NCI-H82 treated with DMSO at 0.1 percent for 48 hours (cell line): ENCODE measurements around the gene DPF3.
A peak's percentile ranks its signal among the peaks of the same experiment; 100 is the strongest.

Source experiments
- DNase-seq: peaks from one replicate; lab custom pipeline; 2025; ENCODE audit not compliant: unreplicated experiment; lab: John Stamatoyannopoulos, UW

DPF3 gene

DNA sequence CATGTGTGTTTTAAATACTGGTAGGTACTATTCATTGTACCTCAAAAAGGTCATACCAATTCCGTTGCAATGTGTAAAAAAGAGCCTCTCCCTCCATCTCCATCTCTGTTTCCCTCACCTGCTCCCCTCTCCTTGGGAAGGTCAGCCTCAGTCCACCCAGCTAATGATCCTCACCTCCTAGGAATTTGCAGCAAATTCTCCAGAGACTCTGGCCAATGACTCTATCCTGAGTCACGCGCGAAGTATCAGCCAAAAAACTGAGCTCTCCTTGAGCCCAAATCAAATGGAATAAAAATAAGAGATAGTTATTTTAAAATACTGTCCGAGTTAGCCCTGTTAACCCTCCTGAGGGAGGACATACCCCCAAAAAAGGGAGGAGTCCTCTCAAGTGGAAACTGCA is 148.4 kb downstream of the DPF3 start:
- DNase-seq, result no peak

DNA sequence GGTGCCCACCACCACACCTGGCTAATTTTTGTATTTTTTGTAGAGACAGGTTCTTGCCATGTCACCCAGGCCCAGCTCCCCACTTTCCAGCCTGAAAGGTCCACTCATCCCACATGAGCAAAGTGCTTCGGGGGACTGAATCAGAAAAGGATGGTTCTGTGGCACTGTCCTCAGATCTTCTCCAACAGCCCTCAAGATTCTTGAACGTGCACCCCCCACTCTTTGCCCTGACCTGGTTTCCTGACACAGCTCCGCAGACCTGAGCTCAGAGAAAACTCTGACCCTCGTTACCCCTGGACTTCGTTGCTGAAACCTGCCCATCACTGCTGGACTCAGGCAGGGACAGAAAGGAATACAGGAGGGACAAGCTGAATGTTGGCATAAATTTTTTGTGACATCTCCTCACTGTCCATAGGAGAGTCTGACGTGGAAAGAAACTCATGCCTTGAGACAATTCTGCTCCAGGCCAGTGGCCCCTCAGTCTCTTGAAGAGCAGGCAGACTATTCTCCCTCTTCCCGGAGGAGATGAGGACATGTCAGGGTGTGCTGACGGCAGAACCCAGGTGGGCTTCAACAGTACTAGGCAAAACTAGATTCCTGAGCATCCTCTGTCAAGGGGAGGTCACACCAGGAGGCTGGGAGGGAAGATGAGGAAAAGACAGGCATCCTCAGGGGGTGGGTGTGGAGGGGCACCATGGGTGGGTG is 149.3 kb downstream of the DPF3 start:
- no peak for DNase-seq

DNA sequence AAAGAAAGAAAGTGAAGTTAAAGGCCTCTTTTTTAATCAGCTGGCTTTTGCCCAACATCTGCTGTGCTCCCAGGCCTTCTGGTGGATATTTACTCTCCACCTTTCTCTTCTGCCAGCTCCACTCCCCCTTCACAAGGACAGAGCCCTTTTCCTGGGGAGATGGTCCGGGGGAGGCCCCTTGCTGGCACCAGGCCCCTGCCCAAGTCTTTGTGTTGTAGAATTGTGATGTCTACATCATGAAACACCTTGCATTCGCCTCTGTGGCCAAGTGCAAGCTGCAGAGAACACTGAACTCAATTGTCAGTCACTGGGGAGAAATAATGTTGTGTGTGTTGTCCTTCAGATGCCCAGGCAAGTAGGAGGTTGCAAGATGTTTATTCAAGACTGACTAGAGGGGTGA is 150.3 kb downstream of the DPF3 start:
- DNase-seq, result no peak

DNA sequence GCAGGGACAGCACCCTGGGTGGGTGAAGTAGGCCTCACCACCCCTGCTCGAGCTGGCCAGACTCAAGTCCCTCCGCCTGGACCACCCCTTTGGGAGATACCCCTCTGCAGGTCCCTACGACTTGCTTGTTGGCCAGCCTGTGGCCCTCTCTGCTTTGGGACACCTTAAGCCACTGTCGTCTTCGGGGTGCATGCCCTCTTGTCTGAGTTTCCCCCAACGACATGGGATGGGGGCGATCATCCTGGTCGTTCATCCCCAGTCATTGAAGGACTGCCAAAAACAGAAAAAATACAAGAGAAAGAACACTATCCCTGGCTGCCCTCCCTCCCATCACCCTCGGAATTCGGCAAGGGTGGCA is 151.1 kb downstream of the DPF3 start:
- no peak for DNase-seq

DNA sequence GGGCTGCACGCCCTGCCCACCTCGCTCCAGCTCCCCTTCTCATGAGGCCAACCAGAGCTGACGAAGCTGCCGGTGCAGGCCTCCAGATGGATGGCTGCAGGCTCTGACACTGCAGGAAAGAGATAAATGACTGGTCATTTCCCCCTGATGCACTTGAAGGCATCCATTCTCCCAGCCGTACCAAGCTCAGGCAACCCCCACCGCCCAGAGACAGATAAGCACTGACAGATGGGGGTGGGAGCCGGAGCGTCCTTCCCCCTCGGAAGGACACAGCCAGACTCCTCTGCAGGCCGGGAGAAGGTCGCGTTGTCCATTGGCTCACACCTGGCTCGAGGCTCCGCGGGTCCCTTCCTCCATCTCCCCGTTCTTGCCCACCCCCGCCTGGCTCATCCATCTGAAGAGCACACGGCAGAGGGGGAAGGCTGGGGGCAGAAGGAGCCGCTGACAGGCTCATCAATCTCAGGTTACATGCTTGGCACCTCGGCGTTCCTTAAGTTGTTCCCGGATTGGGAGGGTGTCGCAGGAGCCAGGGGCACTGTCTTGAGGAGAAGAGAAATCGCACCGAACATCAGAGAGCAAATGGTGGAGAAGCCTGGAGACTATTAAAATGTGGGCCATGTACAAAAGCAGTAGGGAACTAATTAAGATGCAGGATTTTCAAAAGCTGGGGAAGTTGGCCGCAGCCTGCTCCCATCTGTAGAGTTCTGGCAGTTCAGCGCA is 151.6 kb downstream of the DPF3 start:
- DNase-seq, result no peak

DNA sequence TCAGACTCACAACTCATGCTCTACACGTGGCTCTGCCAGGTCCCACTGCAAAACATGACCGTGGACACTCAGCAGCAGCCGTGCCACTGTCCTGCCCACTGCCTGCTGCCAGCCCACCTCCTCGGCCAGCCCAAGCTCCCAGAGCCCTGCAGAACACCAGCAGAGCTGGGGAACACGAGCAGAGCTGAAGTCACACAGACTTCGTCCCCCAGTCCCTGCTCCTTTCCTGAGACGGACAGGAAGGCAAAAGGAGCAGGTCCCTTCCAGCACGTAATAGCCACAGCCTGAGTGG is 152.1 kb downstream of the DPF3 start:
- no peak for DNase-seq

DNA sequence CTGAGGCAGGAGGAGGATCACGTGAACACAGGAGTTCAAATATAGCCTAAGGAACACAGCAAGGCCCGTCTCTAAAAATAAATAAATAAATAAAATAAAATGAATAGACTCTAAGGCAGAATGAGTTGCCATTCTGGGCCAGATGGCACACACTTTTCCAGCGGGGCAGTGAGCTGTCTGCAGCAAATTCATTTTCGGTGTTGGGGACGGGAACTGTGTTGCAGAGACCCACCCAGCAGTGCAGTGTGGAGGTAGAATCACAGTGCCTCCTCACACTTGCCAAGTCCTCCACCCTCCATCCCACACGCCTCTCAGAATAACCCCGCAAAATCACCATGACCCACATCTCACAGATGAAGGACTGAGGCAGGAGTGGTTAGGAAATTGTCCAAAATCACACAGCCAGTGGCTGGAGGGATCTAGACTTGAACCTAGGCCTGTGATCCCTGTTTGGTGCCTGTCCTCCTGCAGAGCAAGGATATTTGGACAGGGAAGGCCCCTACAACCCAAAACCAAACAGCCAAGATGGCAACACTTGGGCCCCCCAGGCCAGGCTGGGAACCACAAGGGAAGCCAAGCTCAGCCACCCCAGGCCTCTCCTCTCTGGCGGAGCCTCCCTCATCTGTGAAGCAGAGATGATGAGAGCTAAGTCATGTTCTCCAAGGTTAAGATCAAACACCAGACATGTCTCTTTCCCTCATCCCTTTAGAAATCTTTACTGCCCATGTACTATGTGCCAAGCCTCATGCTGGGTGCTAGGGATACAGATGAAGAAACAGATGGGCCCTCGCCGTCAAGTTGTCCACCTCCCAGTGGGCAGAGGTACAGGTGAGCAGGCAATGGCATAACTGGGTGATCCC is 152.7 kb downstream of the DPF3 start:
- no peak for DNase-seq

DNA sequence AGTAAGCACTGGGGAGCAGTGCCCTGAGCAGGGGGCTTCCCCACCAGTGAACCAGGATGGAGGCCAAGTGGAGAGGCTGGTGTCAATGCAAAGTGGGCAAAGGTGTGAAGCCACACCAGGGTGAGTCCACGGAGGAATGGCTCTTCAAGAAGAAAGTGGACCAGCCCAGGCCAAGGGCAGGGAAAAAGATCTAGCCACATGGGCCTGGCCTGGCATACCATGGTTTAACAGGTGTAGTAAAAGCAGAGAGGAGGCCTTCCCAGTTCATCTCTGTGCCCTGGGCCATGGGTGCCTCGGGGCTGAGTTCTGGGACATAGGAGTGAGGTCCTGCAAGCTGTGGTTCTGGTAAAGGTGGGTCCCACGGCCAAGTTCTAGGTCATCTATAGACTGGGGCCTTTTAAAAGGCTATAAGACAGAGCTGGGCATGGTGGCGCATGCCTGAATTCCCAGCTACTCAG is 153.4 kb downstream of the DPF3 start:
- DNase-seq, result no peak

DNA sequence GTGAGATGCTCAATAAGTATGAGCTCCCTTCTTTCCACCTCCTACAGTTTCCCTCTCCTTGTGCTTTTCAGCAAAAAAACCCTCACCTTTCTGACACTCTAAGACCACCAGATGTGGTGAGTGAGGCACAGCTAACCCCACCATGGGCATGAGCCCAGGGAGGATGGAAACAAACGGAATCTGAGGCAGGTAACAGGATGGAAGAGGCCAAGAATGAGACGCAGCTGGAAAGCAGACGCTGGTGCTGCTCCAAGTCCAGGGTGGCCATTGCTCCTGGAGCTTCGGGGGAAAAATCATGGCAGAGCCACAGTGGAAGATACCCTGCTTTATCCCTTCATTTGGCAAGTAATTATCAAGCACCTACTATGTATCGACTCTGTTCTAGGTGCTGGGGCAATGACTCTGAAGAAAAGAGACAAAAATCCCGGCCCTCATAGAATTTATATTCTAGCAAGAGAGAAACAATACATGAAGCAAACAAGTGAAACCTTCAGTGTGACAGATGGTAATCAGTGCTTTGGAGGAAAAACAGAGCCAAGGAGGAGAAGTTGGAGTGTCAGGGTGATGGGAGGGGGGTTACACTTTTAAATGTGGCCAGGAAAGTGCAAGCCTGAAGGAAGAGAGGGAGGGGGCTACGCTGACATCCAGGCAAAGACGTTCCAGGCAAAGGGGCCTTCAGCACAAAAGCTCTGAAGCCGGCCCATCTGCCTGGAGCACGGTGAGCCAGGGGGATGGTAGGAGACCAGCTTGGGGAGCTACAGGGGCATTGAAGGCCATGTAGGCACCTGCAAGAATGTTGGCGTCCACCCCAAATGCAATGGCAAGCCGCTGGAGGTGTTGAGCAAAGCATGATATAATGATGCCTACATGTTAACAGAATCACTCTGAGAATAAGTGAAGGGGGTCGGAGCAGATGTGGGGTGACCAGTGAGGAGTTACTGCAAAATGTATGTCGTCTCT is 154.2 kb downstream of the DPF3 start:
- DNase-seq, result no peak

DNA sequence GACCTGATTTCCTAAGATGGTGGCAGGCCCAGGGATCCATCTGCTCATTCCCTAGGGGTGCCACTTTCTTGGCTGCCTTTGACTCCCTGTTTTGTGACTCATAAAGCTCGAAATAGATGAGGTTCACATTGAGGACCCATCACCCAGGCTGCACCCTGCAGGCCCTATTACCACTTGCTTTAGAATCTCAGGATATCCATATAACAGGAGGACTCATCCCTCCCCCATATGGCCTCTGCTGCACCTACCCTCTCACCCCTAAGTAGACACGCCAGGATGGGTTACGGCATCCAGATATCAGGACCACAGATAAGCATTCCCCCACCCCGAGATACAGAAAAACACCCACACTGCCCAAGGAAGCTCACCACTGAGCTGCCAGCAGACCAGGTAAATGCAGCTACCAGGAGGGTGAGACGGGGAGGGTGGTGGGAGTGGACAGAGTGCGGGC is 155.7 kb downstream of the DPF3 start:
- DNase-seq, result no peak

DNA sequence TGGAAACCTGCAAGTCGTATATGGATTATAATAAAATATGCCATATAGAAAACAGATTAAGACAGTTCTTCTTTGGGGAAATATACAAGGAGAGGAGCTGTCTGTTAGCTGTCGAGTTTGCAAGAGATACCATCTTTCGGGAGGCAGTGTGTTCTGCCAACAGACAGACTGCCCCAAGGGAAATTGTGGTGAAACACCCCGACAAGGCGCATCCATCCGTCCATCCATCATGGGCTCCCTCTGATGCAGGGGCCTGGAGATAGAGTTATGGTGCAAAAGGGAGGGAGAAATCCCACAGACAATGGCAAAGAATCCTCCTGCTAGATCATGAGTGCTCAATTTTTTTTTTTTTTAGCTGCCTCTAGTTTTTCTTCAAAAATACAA is 156.3 kb downstream of the DPF3 start:
- DNase-seq, result no peak

DNA sequence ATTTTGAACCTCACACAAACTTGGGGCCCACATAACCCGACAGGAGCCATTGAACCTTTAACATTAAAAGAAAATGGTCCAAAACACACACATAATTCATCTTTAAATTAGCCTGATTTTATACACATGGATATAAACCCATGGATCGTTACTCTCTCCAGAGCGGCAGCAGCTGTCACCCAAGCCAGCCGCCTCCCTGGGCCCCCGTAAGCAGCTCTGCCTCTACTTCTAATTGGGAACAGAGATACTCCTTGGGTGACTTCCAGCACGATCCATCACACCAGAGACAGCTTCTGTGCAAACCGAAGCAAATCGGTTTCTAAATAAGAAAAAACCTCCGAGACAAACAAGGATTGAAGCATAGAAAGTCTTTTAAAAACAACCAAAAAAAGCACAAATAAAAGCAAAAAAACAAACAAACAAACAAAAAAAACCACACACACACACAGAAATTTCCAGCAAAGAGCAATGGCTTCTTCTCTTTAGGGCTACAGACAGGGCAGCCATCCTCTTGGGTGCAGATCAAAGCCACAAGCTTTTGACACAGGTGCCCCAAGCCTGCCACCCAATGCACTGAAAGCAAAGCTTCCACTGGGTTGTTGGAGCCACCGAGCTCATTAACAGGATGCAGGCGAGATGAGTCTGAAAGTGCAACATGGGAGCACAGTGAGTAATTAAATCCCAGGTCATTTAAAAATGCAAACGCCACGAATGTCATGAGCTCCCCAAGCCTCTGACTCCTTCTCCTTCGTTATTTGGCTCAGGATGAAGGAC is 156.9 kb downstream of the DPF3 start:
- DNase-seq, result peak; percentile 42

DNA sequence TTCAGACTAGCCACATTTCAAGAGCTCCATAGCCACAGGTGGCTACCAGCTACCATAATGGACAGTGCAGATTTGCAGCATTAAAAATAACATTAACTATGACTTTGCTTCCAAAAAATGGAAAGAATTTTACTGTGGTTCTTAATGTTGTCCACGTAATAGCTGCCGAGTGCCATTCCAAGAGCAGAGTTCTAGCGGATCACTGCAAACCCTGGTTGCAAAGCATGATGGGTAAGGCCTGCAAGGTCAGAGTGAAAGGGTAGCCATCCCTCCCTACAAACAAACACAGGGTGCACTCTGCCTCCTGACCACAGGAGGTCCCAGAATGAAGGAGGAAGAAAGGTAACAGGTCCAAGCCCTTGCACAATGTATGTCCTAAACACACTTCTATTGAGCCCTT is 157.6 kb downstream of the DPF3 start:
- DNase-seq, result peak; percentile 42

DNA sequence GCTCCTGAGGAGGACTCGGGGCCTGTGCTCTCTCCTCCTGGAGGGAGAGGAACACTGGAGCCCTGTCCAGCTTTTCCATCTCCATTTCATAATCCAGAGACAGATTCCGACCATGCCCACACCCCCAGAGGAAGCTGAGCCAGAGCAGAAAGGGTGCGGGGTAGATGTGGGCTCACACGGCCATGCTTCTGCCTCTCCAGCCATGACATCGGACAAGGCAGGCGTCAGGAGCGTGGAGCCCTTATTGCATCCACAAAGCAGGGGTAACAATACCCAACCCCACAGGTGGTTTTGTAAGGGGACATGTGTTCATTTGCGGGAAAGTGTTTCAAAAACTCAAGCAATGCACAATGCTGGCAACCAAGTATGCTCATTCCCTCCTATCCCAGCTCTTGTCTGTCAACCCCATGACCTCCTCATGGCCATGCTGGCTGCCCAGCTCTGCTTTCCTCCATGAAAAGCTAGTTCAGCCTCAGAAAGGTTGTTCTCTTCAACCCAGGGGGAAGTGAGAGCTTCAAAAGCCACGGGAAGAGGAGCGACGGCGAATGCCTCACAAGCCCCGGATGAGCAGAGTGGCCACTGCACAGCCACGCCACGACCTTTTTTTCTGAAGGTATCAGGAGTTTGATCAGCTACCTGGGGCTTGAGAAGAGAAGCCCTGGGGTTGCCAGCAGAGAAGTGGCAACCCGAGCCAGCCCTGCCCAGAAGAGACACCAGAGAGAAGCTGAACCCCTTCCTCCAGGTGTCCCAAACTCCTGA is 161.7 kb downstream of the DPF3 start:
- DNase-seq, result no peak

DNA sequence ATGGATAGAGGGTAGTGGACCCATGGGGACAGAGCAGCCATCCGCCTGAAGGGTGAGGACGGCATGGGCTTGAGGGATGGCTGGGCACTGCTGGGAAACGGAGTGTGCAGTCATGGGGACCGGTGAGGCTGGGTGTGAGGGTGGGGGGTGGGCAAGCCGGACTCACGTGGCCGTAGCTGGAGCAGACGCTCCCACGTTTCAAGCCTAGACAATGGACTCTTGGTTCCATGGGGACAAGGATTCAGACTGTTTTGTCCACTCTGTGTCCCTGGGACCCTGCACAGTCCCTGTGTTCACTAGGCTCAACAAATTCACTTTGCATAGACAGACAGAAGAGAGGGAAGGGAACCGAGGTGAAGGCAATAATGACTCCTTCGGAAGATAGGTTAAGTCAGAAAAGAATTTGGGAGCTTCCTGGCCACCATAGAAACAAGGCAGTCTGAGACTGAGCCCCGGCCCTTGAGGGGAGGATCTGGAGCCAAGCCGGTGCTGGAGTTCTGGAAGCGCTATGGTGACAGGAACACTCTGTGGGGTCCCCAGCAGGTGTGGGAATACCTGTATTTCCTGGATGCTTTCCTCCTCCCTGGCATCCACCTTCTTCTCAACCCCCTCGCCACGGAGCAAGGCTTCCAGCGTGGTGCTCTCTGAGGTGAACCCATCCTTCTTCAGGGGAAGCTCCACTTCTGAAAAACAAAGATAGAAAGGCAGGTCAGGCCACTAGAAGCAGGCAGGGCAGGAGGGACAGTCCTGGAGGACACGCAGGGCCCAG is 162.5 kb downstream of the DPF3 start:
- DNase-seq, result no peak

DNA sequence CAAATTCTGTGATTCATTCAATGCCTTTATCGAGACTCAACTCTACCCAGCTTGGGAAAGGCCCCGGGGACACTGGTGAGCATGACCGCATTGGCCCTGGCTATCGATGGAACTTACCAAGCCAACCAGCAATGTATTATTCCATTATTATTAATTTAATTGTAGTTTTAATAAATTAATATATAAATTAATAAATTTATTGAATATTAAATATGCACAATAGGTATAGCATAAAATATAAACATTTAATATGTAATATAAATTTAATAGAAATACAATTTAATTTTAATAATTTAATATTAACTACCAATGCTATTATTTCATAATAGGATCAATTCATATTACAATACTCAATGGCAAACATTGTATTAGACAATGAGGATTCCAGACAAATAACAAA is 163.4 kb downstream of the DPF3 start:
- no peak for DNase-seq

DNA sequence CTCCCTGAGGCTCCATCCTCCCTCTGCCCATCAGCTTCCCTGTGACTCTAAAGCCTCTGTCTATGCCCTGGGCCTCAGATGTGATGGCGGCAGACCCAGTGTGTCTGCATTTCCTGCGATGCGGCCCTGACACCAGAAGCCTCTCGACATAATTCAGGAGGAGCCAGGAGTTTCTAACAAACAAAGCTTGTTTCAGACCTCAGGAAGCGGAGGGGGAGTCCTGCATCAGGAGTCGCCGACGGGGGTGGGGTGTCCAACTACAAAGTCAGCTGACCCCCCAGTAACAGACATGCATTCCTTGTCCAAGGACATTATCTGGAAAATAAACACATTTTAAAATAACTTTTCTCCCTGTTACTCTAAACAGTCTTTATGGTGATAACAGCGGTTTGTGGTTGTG is 167.5 kb downstream of the DPF3 start:
- no peak for DNase-seq

DNA sequence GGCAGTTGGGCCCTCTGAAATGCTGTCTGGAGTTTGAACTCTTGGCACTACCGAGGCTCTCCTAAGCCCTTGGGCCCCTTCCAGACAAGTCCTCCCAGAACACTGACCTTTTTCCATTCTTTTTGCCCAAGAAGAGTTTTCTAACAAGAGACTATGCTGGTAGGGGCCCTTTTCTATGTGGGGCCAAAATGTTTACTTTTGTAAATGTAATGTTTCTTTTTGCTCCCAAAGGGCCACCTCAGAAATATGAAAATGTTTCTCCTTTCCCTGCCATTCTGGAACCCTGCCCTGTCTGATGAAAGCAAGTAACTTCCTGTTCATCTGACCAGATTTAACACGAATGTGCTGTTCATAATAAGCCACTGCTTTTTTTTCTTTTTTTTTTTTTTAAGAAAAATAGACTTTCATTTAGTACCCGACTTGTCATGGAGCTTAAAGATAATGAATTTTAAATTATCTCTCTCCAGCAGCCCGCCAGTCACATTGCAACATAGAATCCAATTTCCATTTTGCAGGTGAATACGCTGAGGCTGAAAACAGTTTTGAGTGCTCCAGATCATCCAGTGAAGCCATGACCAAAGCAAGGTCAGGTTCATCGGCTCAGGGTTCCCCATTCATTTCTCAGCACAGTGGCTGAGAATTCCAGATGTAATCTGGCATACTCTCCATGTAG is 169.9 kb downstream of the DPF3 start:
- no peak for DNase-seq
